AG09319 (cell line): Measurements from ENCODE around the gene GTF3C5.

ENCODE experiments used
- DNase-seq: peaks from one replicate; pipeline ENCODE4 v3.0.0-alpha.2; 2010; ENCODE audit warnings: low read depth; ENCODE audit errors: extremely low read depth
- TF ChIP-seq, protein P1 (sequence below): IDR thresholded peaks from 2 replicates; pipeline ENCODE4 v1.5.1; 2011; ENCODE audit warnings: low read depth, mild to moderate bottlenecking, inconsistent platforms, low read length, moderate library complexity

GTF3C5 gene

GRCh38 chr9:133103183-133103986 lies 72.6 kb downstream of the GTF3C5 start:
- no peak for DNase-seq
- TF ChIP-seq, protein P1, sequence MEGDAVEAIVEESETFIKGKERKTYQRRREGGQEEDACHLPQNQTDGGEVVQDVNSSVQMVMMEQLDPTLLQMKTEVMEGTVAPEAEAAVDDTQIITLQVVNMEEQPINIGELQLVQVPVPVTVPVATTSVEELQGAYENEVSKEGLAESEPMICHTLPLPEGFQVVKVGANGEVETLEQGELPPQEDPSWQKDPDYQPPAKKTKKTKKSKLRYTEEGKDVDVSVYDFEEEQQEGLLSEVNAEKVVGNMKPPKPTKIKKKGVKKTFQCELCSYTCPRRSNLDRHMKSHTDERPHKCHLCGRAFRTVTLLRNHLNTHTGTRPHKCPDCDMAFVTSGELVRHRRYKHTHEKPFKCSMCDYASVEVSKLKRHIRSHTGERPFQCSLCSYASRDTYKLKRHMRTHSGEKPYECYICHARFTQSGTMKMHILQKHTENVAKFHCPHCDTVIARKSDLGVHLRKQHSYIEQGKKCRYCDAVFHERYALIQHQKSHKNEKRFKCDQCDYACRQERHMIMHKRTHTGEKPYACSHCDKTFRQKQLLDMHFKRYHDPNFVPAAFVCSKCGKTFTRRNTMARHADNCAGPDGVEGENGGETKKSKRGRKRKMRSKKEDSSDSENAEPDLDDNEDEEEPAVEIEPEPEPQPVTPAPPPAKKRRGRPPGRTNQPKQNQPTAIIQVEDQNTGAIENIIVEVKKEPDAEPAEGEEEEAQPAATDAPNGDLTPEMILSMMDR = peak; percentile 91

- TF ChIP-seq, protein P1 = no peak
- no peak for DNase-seq
Measured at GRCh38 chr9:133103987-133104505, 73.2 kb downstream of the GTF3C5 start.

DNA sequence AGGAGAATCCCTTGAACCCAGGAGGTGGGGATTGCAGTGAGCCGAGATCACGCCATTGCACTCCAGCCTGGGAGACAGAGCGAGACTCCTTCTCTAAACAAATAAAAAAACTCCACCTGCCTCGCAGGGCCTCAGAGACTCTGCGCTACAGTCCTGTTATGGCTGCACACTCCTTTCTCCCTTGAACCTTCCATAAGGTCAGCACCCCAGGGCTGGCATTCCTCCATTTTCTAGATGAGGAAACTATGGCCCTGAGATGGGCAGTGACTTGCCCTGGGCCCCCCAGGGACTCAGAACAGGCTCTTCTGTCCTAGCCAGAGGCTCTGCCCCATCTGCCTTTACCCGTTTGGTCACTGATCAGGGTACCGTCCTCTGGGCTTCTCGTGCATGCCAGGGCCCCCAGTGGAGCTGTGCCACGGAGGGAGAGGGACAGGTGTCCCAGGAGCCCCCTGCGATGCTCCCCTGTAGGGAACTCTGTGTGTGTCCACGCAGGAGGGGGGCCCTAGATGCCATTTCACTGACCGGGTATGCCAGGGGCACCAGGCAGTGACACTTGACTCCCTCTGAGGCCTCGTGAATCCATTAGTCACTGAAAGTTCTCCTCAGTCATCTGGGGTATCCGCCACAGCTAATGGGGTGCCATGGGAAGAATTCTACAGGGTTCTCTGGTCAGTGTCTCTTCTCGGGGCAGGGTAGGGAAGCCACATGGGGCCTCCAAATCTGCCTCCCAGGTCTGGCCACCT lies 74.1 kb downstream of the GTF3C5 start:
- TF ChIP-seq, protein P1 = no peak
- no peak for DNase-seq

DNA sequence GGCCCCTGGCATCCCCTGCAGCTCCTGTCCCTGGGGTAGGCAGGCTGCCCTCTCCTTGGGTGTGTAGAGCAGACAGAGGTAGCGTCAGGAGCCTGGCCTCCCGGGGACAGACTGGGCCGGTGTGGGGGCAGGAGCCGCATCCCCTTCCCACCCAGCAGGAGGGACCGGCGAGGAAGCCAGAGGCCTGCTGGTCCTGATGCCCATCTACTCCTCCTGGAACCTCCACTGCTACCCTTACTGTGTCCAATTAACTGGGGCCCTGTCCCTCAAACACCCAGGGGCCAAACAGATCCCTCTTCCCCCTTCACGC lies 74.6 kb downstream of the GTF3C5 start:
- TF ChIP-seq, protein P1 = no peak
- no peak for DNase-seq

DNA sequence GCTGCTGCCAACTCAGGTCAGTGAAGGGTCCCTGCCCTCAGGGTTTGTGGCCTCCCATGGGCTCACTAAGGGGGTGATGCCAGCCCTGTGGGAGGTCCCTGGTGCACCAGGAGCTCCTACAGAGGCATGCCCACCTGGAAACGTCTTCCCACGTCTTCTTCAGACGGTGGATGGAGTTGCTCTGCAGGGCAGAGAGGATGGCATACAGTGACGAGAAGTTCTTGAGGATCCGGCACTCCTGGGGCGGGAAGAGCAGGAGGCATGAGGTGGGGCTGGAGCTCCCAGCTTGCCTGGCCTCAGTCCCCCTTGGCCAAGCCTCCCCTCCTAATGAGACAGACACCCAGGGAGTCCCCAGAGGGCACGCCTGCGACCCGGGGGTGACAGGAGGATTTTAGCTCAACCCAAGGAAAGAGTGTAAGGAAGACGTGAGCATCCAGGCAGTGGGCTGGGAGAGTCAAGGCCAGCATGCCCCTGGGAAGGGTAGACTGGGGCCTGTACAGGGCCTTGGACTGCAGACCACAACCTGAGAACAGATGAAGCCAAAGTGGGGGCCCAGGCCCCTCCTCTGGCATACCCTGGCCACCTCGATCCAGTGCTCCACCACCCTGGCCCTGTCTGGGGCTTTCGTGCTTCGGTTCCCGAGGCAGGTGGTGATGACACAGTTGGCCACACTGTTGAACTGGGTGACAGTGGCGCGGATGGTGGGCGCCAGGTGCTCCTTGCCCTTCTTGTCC lies 75.9 kb downstream of the GTF3C5 start:
- no peak for DNase-seq
- TF ChIP-seq, protein P1 = no peak

DNA sequence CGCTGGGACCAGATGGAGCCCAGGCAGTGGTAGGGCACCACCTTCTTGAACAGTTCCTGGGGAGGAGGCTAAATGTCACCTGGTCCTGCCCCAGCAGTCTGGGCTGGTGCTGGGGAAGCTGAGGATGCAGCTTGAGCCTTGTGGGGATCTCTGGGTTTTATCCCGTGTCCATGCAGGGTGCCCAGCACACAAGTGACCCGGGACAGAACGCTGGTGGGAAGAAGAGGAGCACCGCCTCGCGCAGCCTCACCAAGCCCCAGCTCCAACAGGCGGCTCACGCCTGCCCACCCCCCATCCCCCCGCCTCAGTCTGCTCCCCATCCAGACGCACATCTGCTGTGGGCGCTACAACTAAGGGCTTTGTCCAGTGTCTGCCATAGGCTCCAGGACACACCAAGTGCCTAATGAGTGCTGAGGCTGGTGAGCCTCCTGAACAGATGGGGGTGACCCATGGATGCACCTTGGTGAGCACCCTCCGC lies 76.5 kb downstream of the GTF3C5 start:
- DNase-seq = no peak
- TF ChIP-seq, protein P1 = no peak
